NCI-H1105 treated with DMSO at 0.1 percent for 48 hours (cell line): ENCODE results near the gene ZDHHC3.

Experiments
- DNase-seq: peaks from one replicate; lab custom pipeline; 2025; lab: John Stamatoyannopoulos, UW

Gene ZDHHC3

GRCh38 chr3:44976002-44976815 is at the start of gene ZDHHC3, which contains the start of gene EXOSC7:
TSS of gene ZDHHC3 (minus strand) at chr3:44976174. CDS start at chr3:44959436, 16,738 bp downstream.
TSS of gene EXOSC7 (plus strand) at chr3:44976244. CDS start at chr3:44976278, 34 bp downstream.
- DNase-seq: peak; percentile 62

- DNase-seq: no peak
These were observed 48.7 kb upstream of the ZDHHC3 start for GRCh38 chr3:45024542-45025255.

GRCh38 chr3:45023675-45024074 is 47.7 kb upstream of the ZDHHC3 start:
- no peak for DNase-seq

GRCh38 chr3:45021524-45022297 is 45.7 kb upstream of the ZDHHC3 start:
- no peak for DNase-seq

- DNase-seq: no peak
These were observed 44.6 kb upstream of the ZDHHC3 start for GRCh38 chr3:45020534-45020933.

- DNase-seq: no peak
These were observed 41.8 kb upstream of the ZDHHC3 start for GRCh38 chr3:45017821-45018220.

GRCh38 chr3:45016916-45017315 is 40.9 kb upstream of the ZDHHC3 start:
- DNase-seq: no peak

GRCh38 chr3:45012577-45012976 is 36.6 kb upstream of the ZDHHC3 start:
- no peak for DNase-seq

- no peak for DNase-seq
These were observed 36.0 kb upstream of the ZDHHC3 start for GRCh38 chr3:45011756-45012508.

- DNase-seq: no peak
These were observed 34.9 kb upstream of the ZDHHC3 start for GRCh38 chr3:45010811-45011333.

- no peak for DNase-seq
These were observed 33.9 kb upstream of the ZDHHC3 start for GRCh38 chr3:45009868-45010267.

- no peak for DNase-seq
These were observed 32.1 kb upstream of the ZDHHC3 start for GRCh38 chr3:45008117-45008516.

GRCh38 chr3:45007091-45007490 is 31.1 kb upstream of the ZDHHC3 start:
- DNase-seq: no peak

- no peak for DNase-seq
These were observed 27.9 kb upstream of the ZDHHC3 start for GRCh38 chr3:45003859-45004258.

GRCh38 chr3:45003406-45003805 is 27.4 kb upstream of the ZDHHC3 start:
- no peak for DNase-seq

- no peak for DNase-seq
These were observed 26.7 kb upstream of the ZDHHC3 start for GRCh38 chr3:45002720-45003119.

GRCh38 chr3:45002139-45002660 is 26.2 kb upstream of the ZDHHC3 start:
- DNase-seq: no peak

GRCh38 chr3:45001738-45002137 is 25.8 kb upstream of the ZDHHC3 start:
- DNase-seq: no peak

GRCh38 chr3:45000823-45001222 is 24.8 kb upstream of the ZDHHC3 start:
- DNase-seq: no peak

- DNase-seq: peak; percentile 24
These were observed 23.8 kb upstream of the ZDHHC3 start for GRCh38 chr3:44999782-45000181.

GRCh38 chr3:44996556-44996969 is 20.6 kb upstream of the ZDHHC3 start:
- no peak for DNase-seq
